ENCODE measurements around the gene JAKMIP3.
"Not testable (repeated sequence)": the region's sequence is repeated elsewhere in the genome, so short reads cannot be mapped to it uniquely, and the experiment has no call there.

Gene JAKMIP3

DNA sequence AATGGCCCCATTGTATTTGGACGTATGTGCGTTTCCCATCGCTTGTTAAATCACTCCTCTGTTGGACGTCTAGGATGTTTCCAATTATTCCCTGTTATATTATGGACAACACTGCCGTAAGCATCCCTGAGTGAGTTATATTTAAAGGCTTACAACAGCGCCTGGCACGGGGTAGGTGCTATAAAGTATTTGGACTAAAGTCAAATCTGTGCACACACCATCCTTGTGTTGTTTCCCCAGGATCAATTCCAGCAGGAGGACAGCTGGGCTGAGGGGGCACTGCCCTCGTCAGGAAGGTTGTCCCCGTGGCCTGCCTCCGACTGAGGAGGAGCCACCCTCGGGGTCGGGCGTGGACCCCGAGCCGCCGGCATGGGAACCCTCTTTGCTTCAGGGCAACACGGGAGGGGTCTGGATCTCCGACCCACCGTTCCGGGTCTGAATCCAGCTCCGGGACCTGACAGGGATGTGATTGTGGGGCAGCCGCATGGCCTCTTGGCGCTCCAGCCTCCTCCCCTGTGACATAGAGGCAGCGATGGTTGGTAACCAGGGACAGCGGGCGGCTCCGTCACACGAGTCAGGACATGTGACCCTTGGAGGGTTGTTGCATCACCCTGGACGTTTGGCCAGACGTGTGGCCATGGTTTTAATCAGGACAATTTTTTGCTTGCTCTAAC lies 1.5 kb upstream of the JAKMIP3 start:
- no peak for DNase-seq (ENCODE audit: low spot score)

DNA sequence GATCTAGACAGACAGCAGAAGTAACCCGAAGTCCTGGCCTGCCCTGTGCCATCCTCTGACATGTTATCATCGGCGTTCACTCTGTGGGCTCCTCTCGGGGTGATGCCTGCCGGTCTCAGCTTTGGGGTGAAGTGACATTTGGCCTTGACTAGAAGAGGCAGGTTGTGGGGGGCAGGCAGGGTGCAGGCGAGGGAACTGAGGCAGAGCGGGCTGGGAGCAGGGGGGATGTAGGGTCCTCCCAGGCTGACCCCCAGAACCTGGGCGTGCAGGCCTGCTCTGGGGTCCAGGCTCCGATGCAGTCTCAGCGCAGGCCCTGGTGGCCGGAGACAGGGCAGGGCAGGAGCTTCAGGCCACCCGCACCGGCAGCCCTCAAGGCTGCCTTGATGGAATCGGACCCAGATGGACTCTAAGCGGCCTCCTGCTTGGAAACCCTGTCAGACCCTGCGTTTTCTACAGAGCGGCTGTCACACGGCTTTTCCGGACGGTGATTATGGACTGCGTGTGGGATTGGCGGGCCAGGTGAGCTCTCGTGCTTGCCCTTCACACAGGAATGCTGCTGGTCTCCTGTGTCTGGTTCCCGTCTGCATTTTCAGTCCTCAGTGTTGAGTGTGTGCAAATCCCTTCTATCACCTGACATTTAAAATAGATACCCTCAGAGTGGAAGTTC lies 842 bp upstream of the JAKMIP3 start:
- no peak for DNase-seq (ENCODE audit: low spot score)

DNA sequence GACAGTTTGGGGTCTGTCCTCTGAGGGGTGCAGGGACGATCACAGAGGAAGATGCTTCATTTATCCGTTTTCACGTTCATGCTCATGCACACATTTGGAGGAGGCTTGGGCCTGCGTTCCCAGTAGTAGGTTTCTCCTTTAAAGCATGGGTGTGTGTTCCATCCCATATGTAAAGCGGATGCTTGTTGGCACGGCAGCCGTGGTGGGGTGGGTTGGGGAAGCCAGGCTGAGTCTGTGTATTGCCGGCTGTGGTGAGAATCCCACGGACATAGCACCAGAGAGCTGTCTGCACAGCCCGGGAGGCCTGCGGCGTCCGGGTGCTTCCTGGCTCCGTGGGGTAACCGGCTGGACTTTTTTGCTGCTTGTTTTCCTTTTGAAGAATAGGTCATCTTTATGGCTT lies 440 bp downstream of the JAKMIP3 start:
- DNase-seq (ENCODE audit: low spot score): no peak

DNA sequence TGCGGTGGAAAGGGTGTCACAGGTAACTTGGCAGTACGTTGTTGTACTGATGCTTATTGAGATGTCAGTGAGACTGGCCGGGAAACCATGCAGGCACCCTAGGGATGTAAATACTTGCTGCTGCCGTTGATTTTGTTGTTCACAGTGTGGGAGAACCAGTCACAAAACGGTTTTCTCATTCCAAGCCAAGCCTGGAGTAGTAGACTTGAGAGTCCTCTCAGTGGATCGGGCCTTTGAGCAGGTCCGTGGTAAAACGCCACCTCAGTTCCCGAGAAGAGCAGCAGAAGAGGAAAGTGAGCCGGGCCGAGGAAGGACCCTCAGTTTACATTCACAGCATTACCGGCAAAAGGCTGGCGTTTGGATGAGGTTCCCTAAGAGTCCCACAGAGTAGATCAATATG lies 1.1 kb downstream of the JAKMIP3 start:
- DNase-seq (ENCODE audit: low spot score): no peak

DNA sequence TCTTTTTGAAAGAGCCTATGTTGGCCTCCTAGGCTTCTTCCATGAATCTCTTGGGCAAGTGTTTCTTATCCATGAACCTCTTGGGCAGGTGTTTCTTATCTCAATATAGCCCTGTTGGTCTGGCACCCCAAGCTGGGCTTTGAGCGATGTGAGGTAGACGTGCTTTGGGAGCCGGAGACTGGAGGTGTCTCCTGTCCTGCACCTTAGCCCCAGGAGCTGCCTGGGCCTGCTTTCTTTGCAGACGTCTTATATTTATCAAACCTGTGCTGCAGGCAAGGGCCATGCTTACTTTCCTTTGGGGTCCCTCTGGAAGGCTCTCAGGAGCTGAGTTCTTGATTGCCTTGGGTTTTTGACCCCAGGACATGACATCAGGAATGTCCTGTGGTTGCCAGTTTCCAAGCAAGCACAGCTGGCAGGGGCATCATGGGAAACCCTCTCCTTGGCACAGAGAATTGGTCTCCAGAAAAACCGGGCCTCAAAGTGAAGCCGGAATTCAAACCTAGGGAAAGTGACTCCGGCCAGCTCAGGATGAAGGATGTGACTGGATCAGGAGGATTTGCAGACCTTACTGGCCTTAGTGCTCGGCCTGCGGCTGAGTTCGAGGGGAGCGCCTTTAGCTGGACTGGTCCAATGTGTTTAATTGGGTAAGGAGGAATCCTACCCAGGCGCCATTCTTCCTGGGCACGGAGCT lies 2.8 kb downstream of the JAKMIP3 start:
- no peak for DNase-seq (ENCODE audit: low spot score)

DNA sequence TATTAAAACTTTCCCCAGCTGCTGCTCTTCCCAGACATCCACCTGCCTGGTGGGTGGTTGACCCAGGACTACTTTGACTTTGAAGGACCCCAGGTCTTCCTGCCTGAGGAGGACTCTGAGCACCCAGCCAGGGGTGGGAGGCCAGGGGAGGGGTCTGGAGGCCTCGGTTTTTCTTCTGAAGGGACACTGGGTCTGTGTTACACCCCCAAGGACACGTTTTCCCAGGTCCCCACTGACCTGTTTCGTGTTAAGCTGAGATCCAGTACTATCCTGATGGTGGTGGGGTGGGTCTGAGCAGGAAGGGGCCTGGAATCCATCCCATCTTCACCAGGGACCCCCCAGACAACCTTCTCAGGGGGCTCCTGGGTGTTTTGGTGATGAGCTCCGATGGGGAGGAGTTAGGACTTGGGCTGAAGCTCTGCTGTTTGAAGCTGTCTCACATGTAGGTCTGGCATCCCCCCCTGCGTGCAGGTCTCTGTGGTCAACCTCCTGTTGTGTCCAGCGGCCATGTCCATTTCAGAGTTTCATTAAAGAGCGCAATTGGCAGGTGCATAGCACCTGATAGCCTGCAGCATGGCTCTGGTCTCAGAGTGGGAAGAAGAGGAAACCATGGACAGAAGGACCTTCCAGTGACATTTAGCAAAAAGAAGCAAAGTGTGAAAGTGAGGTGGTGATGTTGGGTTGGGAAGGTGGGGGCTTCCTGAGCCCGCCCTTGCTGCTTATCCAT lies 3.5 kb downstream of the JAKMIP3 start:
- no peak for DNase-seq (ENCODE audit: low spot score)

DNA sequence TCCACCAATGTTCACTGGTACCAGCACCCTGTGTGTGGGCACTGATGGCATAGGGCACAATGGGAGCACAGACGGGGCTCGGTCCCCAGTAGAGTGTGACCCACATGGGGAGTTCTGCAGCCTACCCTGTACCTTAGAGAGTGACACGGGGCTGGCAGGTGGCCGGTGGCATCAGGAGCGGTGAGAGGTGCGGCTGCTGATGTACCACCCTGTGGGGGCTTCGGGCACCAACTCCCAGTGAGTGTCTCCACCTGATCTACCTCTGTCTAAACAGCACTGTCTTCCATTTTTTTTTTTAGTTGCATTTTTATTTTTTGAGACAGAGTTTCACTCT lies 4.1 kb downstream of the JAKMIP3 start:
- DNase-seq (ENCODE audit: low spot score): no peak

DNA sequence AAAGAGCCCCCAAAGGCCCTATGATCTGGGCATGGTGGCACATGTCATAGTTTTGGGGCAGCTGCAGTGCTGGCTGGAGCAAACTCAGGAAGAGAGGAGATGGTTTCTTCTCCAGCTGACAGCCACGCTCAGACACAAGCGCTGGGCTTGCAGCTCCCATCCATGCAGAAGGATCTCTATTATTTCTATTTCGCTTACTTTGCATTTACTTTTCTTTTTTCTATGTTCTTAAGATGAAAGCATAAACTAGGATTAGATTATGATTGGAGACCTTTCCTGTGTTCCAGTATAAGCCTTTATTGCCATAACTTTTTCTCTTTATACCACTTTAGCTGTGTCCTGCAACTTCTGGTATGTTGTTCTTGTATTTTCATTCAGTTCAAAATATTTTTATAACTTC lies 5.0 kb downstream of the JAKMIP3 start:
- no peak for DNase-seq (ENCODE audit: low spot score)

DNA sequence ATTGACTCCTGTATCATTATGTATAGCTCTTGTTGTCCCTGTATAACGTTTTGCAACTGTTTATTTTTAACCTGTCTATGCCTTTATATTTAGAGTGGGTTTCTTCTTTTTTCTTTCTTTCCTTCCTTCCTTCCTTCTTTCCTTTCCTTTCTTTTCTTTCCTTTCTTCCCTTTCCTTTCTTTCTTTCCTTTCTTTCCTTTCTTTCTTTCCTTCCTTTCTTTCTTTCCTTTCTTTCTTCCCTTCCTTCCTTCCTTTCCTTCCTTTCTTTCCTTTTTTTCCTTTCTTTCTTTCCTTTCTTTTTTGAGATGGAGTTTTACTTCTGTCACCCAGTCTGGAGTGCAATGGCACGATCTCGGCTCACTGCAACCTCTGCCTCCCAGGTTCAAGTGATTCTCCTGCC lies 5.9 kb downstream of the JAKMIP3 start:
- DNase-seq (ENCODE audit: low spot score): no peak

DNA sequence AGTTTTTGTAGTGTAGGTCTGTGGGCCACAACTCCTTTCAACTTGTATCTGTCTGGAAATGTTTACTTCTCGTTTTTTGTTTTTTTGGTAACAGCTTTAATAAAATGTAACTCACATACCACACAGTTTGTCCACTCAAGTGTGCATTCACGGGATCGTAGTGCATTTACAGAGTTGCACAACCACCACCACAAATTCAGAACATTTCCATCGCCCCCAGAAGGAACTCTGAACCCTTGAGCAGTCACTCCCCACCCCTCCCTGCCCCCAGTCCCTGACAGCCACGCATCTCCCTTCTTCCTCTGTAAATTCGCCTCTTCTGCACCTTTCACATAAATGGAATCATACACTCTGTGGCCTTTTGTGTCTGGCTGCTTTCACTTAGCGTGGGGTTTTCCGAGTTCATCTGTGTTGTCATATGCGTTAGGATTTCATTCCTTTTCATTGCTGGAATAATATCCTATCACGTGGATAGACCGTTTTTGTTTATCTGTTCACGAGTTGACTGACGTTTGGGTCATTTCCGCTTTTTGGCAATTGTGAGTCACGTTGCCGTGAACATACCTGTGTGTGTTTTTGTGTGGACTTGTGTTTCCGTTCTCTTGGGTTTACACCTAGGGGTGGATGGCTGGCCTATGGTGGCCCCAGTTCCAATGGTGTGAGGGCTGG lies 10.3 kb downstream of the JAKMIP3 start:
- no peak for DNase-seq (ENCODE audit: low spot score)

DNA sequence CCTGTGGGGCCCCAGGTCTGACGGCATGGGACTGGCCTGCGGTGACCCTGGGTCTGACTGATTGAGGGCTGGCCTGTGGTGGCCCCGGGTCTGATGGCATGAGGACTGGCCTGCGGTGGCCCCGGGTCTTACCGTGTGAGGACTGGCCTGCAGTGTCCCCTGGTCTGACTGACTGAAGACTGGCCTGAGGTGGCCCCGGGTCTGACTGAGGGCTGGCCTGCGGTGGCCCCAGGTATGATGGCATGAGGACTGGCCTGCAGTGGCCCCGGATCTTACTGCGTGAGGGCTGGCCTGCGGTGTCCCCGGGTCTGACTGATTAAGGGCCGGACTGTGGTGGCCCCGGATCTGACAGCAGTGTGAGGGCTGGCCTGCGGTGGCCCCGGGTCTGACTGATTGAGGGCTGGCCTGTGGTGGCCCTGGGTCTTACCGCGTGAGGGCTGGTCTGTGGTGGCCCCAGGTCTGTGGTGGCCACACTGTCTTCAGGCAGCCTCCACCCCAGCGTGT lies 10.9 kb downstream of the JAKMIP3 start:
- DNase-seq (ENCODE audit: low spot score): no peak

DNA sequence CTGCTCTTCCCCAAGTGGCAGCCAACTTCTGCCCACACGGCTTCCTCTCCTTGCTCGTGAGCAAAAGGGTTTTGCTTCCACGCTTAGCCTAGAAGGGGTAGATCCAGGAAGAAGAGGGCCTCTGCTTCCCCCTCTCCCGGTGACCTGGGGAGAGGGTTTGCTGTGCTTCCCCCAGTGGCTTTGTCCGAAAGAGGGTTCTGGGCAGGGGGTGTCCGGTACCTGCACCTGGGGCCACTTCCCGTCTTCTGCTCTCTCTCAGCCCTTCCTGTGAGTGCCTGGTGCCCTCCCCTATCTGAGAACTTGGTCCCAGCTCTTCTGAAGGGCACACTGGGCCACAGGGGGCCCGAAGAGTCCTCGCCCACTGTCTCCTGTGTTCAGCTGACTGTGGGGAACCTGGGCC lies 11.3 kb downstream of the JAKMIP3 start:
- no peak for DNase-seq (ENCODE audit: low spot score)

DNA sequence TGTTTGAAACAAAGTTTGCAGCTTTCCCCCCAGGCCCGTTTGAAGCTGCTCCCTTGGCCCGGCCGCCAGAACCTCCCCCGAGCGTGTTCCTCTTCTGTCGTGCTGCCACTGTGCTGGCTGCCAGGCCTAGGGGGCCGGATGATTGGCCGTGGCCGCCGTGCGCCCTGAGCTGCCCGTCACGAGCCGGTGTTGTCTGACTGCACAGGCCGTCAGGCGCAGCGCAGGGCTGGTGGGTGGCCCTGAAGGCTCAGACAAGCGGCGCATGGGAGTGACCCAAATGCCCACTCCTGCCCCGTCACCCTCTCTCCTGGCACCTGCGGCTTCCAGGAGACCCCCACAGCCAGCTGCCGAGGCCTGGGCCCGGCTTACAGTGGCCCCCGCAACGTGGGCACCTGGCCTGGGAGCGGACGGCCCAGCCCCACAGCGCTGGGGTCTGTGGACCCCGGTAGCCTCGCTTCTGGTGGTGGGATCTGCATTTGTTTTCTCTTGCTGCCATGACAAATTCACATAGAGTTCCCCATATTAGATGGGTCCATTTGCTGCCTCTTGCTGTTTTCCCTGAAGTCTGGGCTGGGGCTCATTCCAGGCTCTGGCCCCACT lies 13.1 kb downstream of the JAKMIP3 start:
- DNase-seq (ENCODE audit: low spot score): no peak

DNA sequence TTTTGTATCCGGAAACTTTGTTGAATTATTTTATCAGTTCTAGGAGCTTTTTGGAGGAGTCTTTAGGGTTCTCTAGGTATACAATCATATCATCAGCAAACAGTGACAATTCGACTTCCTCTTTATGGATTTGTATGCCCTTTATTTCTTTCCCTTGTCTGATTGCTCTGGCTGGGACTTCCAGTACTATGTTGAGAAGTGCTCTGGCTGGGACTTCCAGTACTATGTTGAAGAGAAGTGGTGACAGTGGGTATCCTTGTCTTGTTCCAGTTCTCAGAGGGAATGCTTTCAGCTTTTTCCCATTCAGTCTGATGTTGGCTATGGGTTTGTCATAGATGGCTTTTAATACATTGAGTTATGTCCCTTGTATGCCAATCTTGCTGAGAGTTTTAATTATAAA lies 18.6 kb downstream of the JAKMIP3 start:
- DNase-seq (ENCODE audit: low spot score): not testable (repeated sequence)

DNA sequence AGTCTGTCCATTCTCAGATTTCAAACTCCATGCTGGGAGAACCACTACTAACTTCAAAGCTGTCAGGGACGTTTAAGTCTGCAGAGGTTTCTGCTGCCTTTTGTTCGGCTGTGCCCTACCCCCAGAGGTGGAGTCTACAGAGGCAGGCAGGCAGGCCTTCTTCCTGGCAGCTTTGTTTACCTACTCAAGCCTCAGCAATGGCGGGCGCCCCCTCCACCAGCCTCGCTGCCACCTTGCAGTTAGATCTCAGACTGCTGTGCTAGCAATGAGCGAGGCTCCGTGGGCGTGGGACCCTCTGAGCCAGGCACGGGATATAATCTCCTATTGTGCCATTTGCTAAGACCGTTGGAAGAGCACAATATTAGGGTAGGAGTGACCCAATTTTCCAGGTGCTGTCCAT lies 27.5 kb downstream of the JAKMIP3 start:
- not testable (repeated sequence) for DNase-seq (ENCODE audit: low spot score)

DNA sequence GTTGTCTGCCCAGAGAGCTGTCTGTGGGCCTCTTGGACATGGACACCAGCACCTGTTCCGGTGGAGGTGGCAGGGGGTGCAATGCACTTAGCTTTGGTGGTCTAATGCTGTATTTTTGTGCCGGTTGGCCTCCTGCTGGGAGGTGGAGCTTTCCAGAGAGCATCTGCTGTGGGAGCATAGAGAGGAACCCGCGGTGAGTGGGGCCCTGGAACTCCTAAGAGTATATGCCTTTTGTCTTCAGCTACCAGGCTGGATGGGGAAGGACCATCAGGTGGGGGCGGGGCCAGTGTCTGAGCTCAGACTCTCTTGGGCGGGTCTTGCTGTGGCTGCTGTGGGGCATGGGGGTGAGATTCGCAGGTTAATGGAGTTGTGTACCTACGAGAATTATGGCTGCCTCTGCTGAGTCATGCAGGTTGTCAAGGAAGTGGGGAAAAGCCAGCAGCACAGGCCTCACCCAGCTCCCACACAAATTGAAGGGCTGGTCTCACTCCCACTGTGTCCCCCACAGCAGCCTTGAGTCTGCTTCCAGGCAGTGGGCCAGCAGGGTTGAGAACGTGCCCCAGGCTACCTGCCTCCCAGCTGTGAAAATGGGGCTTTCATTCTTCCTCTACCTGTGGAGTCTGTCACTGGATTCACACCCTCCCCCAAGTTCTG lies 29.0 kb downstream of the JAKMIP3 start:
- DNase-seq (ENCODE audit: low spot score): no peak

DNA sequence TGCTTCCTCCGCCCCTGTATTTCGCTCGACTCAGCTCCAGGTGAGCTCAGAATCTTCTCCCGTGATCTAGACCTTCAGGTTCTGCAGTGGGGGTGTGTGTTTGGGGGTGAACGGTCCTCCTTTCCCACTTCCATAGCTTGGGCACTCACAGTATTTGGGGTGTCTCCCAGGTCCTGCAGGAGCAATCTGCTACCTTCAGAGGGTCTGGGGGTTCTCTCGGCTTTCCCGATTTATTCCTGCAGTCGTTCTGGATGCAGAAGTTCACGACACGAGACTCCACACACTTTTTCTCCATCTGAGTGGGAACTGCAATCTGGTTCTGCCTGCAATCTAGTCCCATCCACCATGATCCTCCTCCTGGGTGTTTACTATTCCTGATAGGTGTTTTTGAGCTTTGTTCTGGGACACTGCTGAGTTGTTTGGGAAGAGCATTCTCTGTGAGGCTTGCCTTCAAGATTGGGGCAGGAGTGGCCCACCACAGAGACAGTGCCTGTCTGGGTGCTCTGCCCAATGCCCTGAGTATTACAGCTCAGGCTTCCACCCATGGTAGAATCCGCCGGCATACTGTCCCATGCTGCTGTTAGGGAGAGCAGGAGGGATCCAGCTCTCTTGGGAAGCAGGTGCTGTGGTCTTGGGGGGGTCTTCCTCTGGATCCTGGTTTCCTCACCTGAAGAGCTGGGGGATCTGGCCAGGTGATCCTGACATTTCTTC lies 29.8 kb downstream of the JAKMIP3 start:
- no peak for DNase-seq (ENCODE audit: low spot score)

DNA sequence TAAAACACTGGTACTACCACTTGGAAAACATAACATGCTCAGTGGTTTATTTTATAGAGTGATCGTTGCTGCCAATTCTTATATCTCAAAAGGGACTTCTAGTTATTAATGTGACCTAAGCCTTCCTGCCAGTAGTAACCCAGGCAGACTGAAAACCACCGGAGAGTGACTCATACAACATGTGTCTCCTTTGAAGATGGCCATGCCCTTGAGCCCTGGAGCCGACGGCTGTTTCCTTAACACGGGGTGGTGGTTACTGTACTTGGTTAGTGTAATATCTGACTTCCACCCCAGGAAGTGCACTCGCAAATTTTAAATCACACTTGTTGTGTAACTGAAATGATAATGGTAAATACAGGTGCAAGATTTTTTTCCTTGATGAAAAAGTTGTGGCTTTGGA lies 30.5 kb downstream of the JAKMIP3 start:
- DNase-seq (ENCODE audit: low spot score): peak; percentile 68

DNA sequence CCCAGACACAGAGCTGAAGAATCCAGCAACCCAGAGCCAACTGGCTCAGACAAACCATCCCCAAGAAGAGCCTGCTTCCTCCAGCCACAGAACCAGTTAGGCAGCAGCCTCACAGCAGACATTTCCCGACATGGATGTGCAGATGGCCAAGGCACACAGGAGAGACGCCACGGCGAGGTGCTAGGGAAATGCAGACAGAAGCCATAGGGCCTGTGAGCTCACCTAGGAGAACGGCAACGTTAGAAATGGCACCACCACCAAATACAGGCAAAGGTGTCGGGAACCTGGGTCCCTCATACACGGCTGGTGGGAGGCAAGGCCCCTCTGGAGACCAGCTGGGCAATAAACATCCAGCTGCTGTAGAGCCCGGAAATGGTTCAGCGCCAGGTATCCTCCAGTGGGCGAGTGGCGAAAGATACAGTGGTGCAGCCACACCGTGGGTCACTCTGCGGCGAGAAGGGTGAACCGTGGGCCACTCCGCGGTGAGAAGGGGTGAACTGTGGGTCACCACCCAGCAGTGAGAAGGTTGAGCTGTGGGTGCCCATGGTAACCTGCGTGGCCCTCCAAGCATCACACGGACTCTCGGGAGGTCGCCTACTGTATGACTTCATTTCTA lies 31.2 kb downstream of the JAKMIP3 start:
- DNase-seq (ENCODE audit: low spot score): no peak
